B cell (primary cell): ENCODE results near the gene ICA1L. TPM values are rescaled to one million over a fixed set of nuclear protein-coding genes. Genes with fewer than 3 reads are reported as not detected.

Experiments
- ATAC-seq: fragments of 200-7000 bp; cut with Tn5 transposase; one replicate; pipeline ENCODE4 v1.10.0; 2021; ENCODE audit warnings: low read depth, mild to moderate bottlenecking, moderate number of reproducible peaks, moderate library complexity
- CTCF ChIA-PET: fragments of 350-600 bp; sonication (Branson Sonifier 250); formaldehyde crosslinking; loops from one replicate; lab custom pipeline; 2021; ENCODE audit warnings: antibody characterized with exemption, inconsistent platforms; lab: Charles Lee
- POLR2A ChIA-PET: fragments of 350-600 bp; sonication (Branson Sonifier 250); formaldehyde crosslinking; loops from one replicate; lab custom pipeline; 2021; ENCODE audit warnings: antibody characterized with exemption; lab: Charles Lee
- DNase-seq: peaks from one replicate; pipeline ENCODE4 v3.0.0; 2013
- H2AFZ ChIP-seq: 2 replicates; pipeline ENCODE4 v1.6.1; 2012; ENCODE audit warnings: mild to moderate bottlenecking, low read depth, low read length; ENCODE audit not compliant: insufficient read depth, poor library complexity, severe bottlenecking
- H3K27ac ChIP-seq, 2 donors: 1 replicate in 1 of 2; 2 replicates in 1 of 2; pipeline ENCODE4 v1.5.1; 2012 to 2013; ENCODE audit warnings: low read length in 2 of 2, mild to moderate bottlenecking in 2 of 2, moderate library complexity in 1 of 2
- H3K27me3 ChIP-seq, 4 experiments: fragments of 200-600 bp in 1 of 4; sonication (generic) in 1 of 4; replicated peaks in 1 of 4; 1 replicate in 2 of 4; 2 replicates in 2 of 4; pipeline versions ENCODE4 v1.6.1 to v1.7.0; 2013 to 2016; ENCODE audit warnings: low read length in 3 of 4, mild to moderate bottlenecking in 2 of 4, mixed read lengths in 1 of 4, moderate library complexity in 1 of 4; ENCODE audit not compliant: insufficient read depth in 4 of 4, control insufficient read depth in 3 of 4; ENCODE audit errors: control extremely low read depth in 1 of 4
- H3K36me3 ChIP-seq, 2 experiments: replicated peaks in 1 of 2; 1 replicate in 1 of 2; 2 replicates in 1 of 2; pipeline versions ENCODE4 v1.6.1 to v1.7.1; 2013; ENCODE audit warnings: low read length in 1 of 2; ENCODE audit not compliant: insufficient read depth in 2 of 2, control insufficient read depth in 1 of 2; ENCODE audit errors: control extremely low read depth in 1 of 2, extremely low read depth in 1 of 2
- H3K4me1 ChIP-seq, 2 donors: fragments of 200-600 bp in 1 of 2; sonication (generic) in 1 of 2; 1 replicate in 1 of 2; 2 replicates in 1 of 2; pipeline versions ENCODE4 v1.5.1 to v1.6.1; 2013 to 2017; ENCODE audit warnings: low read length in 2 of 2; ENCODE audit not compliant: control insufficient read depth in 2 of 2, insufficient read depth in 2 of 2
- H3K4me2 ChIP-seq: replicated peaks from 2 replicates; pipeline ENCODE3; 2012; ENCODE audit warnings: mild to moderate bottlenecking, low read depth, low read length; ENCODE audit not compliant: poor library complexity, severe bottlenecking
- H3K4me3 ChIP-seq, 5 experiments: fragments of 200-600 bp in 1 of 5; sonication (generic) in 1 of 5; 1 replicate in 3 of 5; 2 replicates in 2 of 5; pipeline versions ENCODE4 v1.5.1 to v1.7.0; 2011 to 2016; ENCODE audit warnings: low read length in 4 of 5, mild to moderate bottlenecking in 4 of 5, low read depth in 2 of 5, control low read depth in 1 of 5, moderate library complexity in 1 of 5; ENCODE audit not compliant: insufficient read depth in 1 of 5; ENCODE audit errors: control extremely low read depth in 1 of 5, extremely low read depth in 1 of 5
- H3K79me2 ChIP-seq: fragments of 200-600 bp; sonication (generic); one replicate; pipeline ENCODE4 v1.6.0; 2016; ENCODE audit warnings: low read length; ENCODE audit not compliant: control insufficient read depth, insufficient read depth
- H3K9ac ChIP-seq: fragments of 200-600 bp; sonication (generic); 2 replicates; pipeline ENCODE4 v1.6.1; 2017; ENCODE audit warnings: mild to moderate bottlenecking, low read length, moderate library complexity
- H3K9me3 ChIP-seq, 3 donors: one replicate each; pipeline versions ENCODE4 v1.6.1 to v1.7.1; 2013; ENCODE audit warnings: low read length in 2 of 3; ENCODE audit not compliant: control insufficient read depth in 2 of 3, insufficient read depth in 1 of 3; ENCODE audit errors: control extremely low read depth in 1 of 3
- H4K20me1 ChIP-seq: 2 replicates; pipeline ENCODE4 v1.6.0; 2012; ENCODE audit warnings: mild to moderate bottlenecking, low read length; ENCODE audit not compliant: insufficient read depth, control insufficient read depth, poor library complexity, severe bottlenecking
- H3K27ac Mint-ChIP-seq: one replicate; pipeline ENCODE4 v1.8.0; 2021; ENCODE audit warnings: mixed read lengths
- H3K27me3 Mint-ChIP-seq: one replicate; pipeline ENCODE4 v1.8.0; 2021; ENCODE audit warnings: mixed read lengths
- H3K4me1 Mint-ChIP-seq: one replicate; pipeline ENCODE4 v1.8.0; 2021; ENCODE audit warnings: mixed read lengths
- H3K4me3 Mint-ChIP-seq: one replicate; pipeline ENCODE4 v1.8.0; 2021; ENCODE audit warnings: mixed read lengths
- H3K9me3 Mint-ChIP-seq: one replicate; pipeline ENCODE4 v1.8.0; 2022; ENCODE audit warnings: mixed read lengths; ENCODE audit not compliant: insufficient read depth
- CTCF ChIP-seq: fragments of 200-600 bp; IDR thresholded peaks from one replicate; pipeline ENCODE4 v1.8.0; 2022; ENCODE audit warnings: antibody characterized with exemption, mild to moderate bottlenecking
- EZH2 ChIP-seq: IDR thresholded peaks from 2 replicates; pipeline ENCODE4 v1.6.1; 2012; ENCODE audit warnings: borderline replicate concordance, low read depth, mild to moderate bottlenecking, moderate library complexity, low read length; ENCODE audit not compliant: insufficient read depth, poor library complexity, severe bottlenecking
- WGBS: methylation state at CpG from one replicate; pipeline ENCODE4 v1.1.5; 2013; ENCODE audit warnings: missing lambda C conversion rate; ENCODE audit not compliant: insufficient coverage; 5-methylcytosine and 5-hydroxymethylcytosine counted together
- intact Hi-C: fragments of 100-400 bp; cut with micrococcal nuclease; formaldehyde crosslinking; loops from one replicate; pipeline ENCODE4 v1.10.0; 2022
- polyA plus RNA-seq: library from polyadenylated mRNA; depleted of rRNA; stranded (reverse); fragments of >200 nt; gene quantifications from 2 replicates; pipeline ENCODE4 v1.2.3, GENCODE V29; 2012
- total RNA-seq, 2 donors: library from RNA; stranded (reverse); fragments of 120-200 nt in 1 of 2; gene quantifications; 1 replicate in 1 of 2; 2 replicates in 1 of 2; pipeline versions ENCODE4 v1.2.3 to v1.2.4, GENCODE V29; 2013 to 2022

The ICA1L gene
- total and polyA plus RNA-seq, 2 donors (not counting 1 experiment from before 2014, with no cell fraction given), result 2.4 to 6.8 TPM

- DNase-seq (no peak), ATAC-seq (no peak)
- Mint-ChIP-seq H3K27me3 (no peaks in the 10 kb centered on the region), H3K4me1 (peaks cover 2% of the 10 kb centered on the region), H3K27ac (no peak overlapping the region), H3K9me3 (no peaks in the 10 kb centered on the region), H3K4me3 (no peak overlapping the region)
- no peak overlapping the region for H3K27ac ChIP-seq
- no peak overlapping the region for H2AFZ ChIP-seq
- CTCF ChIA-PET, result interaction anchor here (2.7 kb wide), 1 partner anchor 289 kb away, joined by 9 read pairs; no protein-coding TSS in a partner anchor
- H3K9me3 ChIP-seq, result no peaks in the 10 kb centered on the region
- H3K9ac ChIP-seq, result no peak overlapping the region
- POLR2A ChIA-PET, result no interaction called here
- TF ChIP-seq CTCF (no peak), EZH2 (no peak)
- 86% methylated on average over 1 of the region's 2 CpGs for WGBS
- intact Hi-C loops, result no loop called here
- no peak overlapping the region for H3K4me3 ChIP-seq
- H3K79me2 ChIP-seq, result no peaks in the 10 kb centered on the region
- H3K4me2 ChIP-seq, result no peak overlapping the region
- H3K4me1 ChIP-seq, result no peaks in the 10 kb centered on the region
- H3K36me3 ChIP-seq, result peaks cover 0 to 5% of the 10 kb centered on the region in 2 experiments
- no peaks in the 10 kb centered on the region for H4K20me1 ChIP-seq
- no peaks in the 10 kb centered on the region for H3K27me3 ChIP-seq
Observed at GRCh38 chr2:202877699-202878098, 6.1 kb upstream of the ICA1L start.

GRCh38 chr2:202870431-202871299 lies 901 bp downstream of the ICA1L start:
- peak overlapping the region; percentile 77 for H3K9ac ChIP-seq
- Mint-ChIP-seq H3K4me1 (peaks cover 6% of the 10 kb centered on the region), H3K4me3 (peak overlapping the region; percentile 96), H3K27ac (peak overlapping the region; percentile 86), H3K27me3 (no peaks in the 10 kb centered on the region), H3K9me3 (no peaks in the 10 kb centered on the region)
- peaks cover 0 to 4% of the 10 kb centered on the region in 2 donors for H3K4me1 ChIP-seq
- intact Hi-C loops, result loop anchor here (1.0 kb wide), 4 partner anchors 39 to 296 kb away; partner anchors contain the start of gene WDR12
- H3K36me3 ChIP-seq, result no peaks in the 10 kb centered on the region
- ChIA-PET CTCF (interaction anchor here (0.7 to 7.5 kb wide), 18 partner anchors 9 to 304 kb away, joined by 3 to 103 read pairs (median 4); partner anchors contain the start of gene WDR12), POLR2A (interaction anchor here (1.3 kb wide), 1 partner anchor 236 kb away, joined by 4 read pairs; the partner anchor contains the start of gene FAM117B)
- peak; percentile 75 for DNase-seq
- H3K27ac ChIP-seq, result peak overlapping the region; percentile 35 to 65
- TF ChIP-seq EZH2, result no peak
- TF ChIP-seq CTCF, result peak; percentile 83
- ATAC-seq, result peak; percentile 77
- no peaks in the 10 kb centered on the region for H3K27me3 ChIP-seq
- peak overlapping the region; percentile 46 to 75 (median 71) for H3K4me3 ChIP-seq
- H3K4me2 ChIP-seq, result peak overlapping the region; percentile 92
- no peaks in the 10 kb centered on the region for H3K79me2 ChIP-seq
- peak overlapping the region; percentile 98 for H2AFZ ChIP-seq
- no peaks in the 10 kb centered on the region for H4K20me1 ChIP-seq
- no peaks in the 10 kb centered on the region for H3K9me3 ChIP-seq
- under 1% methylated on average over 31 of the region's 37 CpGs for WGBS
